ENCODE results near the gene TBC1D5.

GRCh38 chr3:17670749-17671148, 71.7 kb downstream of the TBC1D5 start:
- TF ChIP-seq CTCF (conservative IDR thresholded peaks at IDR 0.05 in 1 of 2, IDR thresholded peaks at IDR 0.05 in 1 of 2; ENCODE audit: extremely low read depth in 1 of 2, insufficient read depth in 1 of 2, low read depth in 1 of 2, low read length in 2 of 2) (no peak), EZH2 (IDR thresholded peaks at IDR 0.05; ENCODE audit: borderline replicate concordance, low read length) (no peak)

Measured in mammary epithelial cell (primary cell).